Activated naive CD8-positive, alpha-beta T cell treated with anti-CD3 and anti-CD28 coated beads for 36 hours (primary cell): Measurements from ENCODE around the gene CRYBA1. TPM values are rescaled to one million over a fixed set of nuclear protein-coding genes. Genes with fewer than 3 reads are reported as not detected.
"Not testable (repeated sequence)": the region's sequence is repeated elsewhere in the genome, so short reads cannot be mapped to it uniquely, and the experiment has no call there.

Experiments used
- DNase-seq: peaks from one replicate; pipeline ENCODE4 v3.0.0; 2021
- H3K27ac Mint-ChIP-seq: one replicate; pipeline ENCODE4 v1.8.0; 2022; ENCODE audit warnings: mild to moderate bottlenecking, moderate library complexity, mixed read lengths
- H3K27me3 Mint-ChIP-seq: one replicate; pipeline ENCODE4 v1.8.0; 2022; ENCODE audit warnings: mild to moderate bottlenecking, mixed read lengths
- H3K36me3 Mint-ChIP-seq: one replicate; pipeline ENCODE4 v1.8.0; 2021; ENCODE audit warnings: mild to moderate bottlenecking, mixed read lengths
- H3K4me1 Mint-ChIP-seq: one replicate; pipeline ENCODE4 v1.8.0; 2021; ENCODE audit warnings: mixed read lengths
- H3K4me3 Mint-ChIP-seq: one replicate; pipeline ENCODE4 v1.8.0; 2022; ENCODE audit warnings: mild to moderate bottlenecking, moderate library complexity, mixed read lengths
- H3K9me3 Mint-ChIP-seq: one replicate; pipeline ENCODE4 v1.8.0; 2022; ENCODE audit warnings: mixed read lengths
- total RNA-seq, 2 experiments: library from RNA; stranded (reverse); gene quantifications; one replicate each; pipeline ENCODE4 v1.2.3, GENCODE V29; 2021

CRYBA1 gene
- total RNA-seq, 2 experiments from 2014 or later, result not detected

GRCh38 chr17:29219378-29220047 is 27.1 kb upstream of the CRYBA1 start:
- Mint-ChIP-seq H3K27ac (no peak overlapping the region), H3K27me3 (peaks cover 3% of the 10 kb centered on the region), H3K4me3 (no peak overlapping the region), H3K36me3 (no peaks in the 10 kb centered on the region), H3K9me3 (no peaks in the 10 kb centered on the region), H3K4me1 (peaks cover 4% of the 10 kb centered on the region)
- peak; percentile 64 for DNase-seq

- not testable (repeated sequence) for H3K4me3 Mint-ChIP-seq, H3K36me3 Mint-ChIP-seq, DNase-seq, H3K27ac Mint-ChIP-seq, H3K27me3 Mint-ChIP-seq, H3K4me1 Mint-ChIP-seq, H3K9me3 Mint-ChIP-seq
Observed at GRCh38 chr17:29221338-29221737, 25.3 kb upstream of the CRYBA1 start.

GRCh38 chr17:29225396-29225795 is 21.3 kb upstream of the CRYBA1 start:
- Mint-ChIP-seq H3K4me1 (peaks cover 4% of the 10 kb centered on the region), H3K4me3 (no peak overlapping the region), H3K27me3 (no peaks in the 10 kb centered on the region), H3K36me3 (no peaks in the 10 kb centered on the region), H3K27ac (no peak overlapping the region), H3K9me3 (no peaks in the 10 kb centered on the region)
- DNase-seq, result no peak

GRCh38 chr17:29233301-29233700 is 13.4 kb upstream of the CRYBA1 start:
- H3K4me1 Mint-ChIP-seq, result no peaks in the 10 kb centered on the region
- H3K36me3 Mint-ChIP-seq, result no peaks in the 10 kb centered on the region
- H3K9me3 Mint-ChIP-seq, result no peaks in the 10 kb centered on the region
- no peak overlapping the region for H3K27ac Mint-ChIP-seq
- DNase-seq, result no peak
- H3K27me3 Mint-ChIP-seq, result no peaks in the 10 kb centered on the region
- no peak overlapping the region for H3K4me3 Mint-ChIP-seq

- not testable (repeated sequence) for H3K4me1 Mint-ChIP-seq, DNase-seq, H3K27ac Mint-ChIP-seq, H3K27me3 Mint-ChIP-seq, H3K36me3 Mint-ChIP-seq, H3K4me3 Mint-ChIP-seq, H3K9me3 Mint-ChIP-seq
Observed at GRCh38 chr17:29234972-29235371, 11.7 kb upstream of the CRYBA1 start.

GRCh38 chr17:29235904-29236303 is 10.8 kb upstream of the CRYBA1 start:
- H3K9me3 Mint-ChIP-seq, result no peaks in the 10 kb centered on the region
- H3K27me3 Mint-ChIP-seq, result no peaks in the 10 kb centered on the region
- H3K4me3 Mint-ChIP-seq, result no peak overlapping the region
- no peaks in the 10 kb centered on the region for H3K36me3 Mint-ChIP-seq
- no peak for DNase-seq
- H3K4me1 Mint-ChIP-seq, result peaks cover 2% of the 10 kb centered on the region
- no peak overlapping the region for H3K27ac Mint-ChIP-seq

- Mint-ChIP-seq H3K9me3 (no peaks in the 10 kb centered on the region), H3K27me3 (no peaks in the 10 kb centered on the region), H3K27ac (no peak overlapping the region), H3K4me1 (peaks cover 3% of the 10 kb centered on the region), H3K36me3 (no peaks in the 10 kb centered on the region), H3K4me3 (no peak overlapping the region)
- no peak for DNase-seq
Observed at GRCh38 chr17:29237476-29238132, 9.1 kb upstream of the CRYBA1 start.

GRCh38 chr17:29238133-29238850 is 8.4 kb upstream of the CRYBA1 start:
- Mint-ChIP-seq H3K27ac (no peak overlapping the region), H3K27me3 (no peaks in the 10 kb centered on the region), H3K4me1 (peaks cover 3% of the 10 kb centered on the region), H3K4me3 (no peak overlapping the region), H3K36me3 (no peaks in the 10 kb centered on the region), H3K9me3 (no peaks in the 10 kb centered on the region)
- no peak for DNase-seq

GRCh38 chr17:29240477-29240876 is 6.2 kb upstream of the CRYBA1 start:
- Mint-ChIP-seq H3K9me3 (no peaks in the 10 kb centered on the region), H3K36me3 (no peaks in the 10 kb centered on the region), H3K4me3 (no peak overlapping the region), H3K27me3 (no peaks in the 10 kb centered on the region), H3K4me1 (peaks cover 3% of the 10 kb centered on the region), H3K27ac (no peak overlapping the region)
- no peak for DNase-seq

- H3K27ac Mint-ChIP-seq, result no peak overlapping the region
- no peak overlapping the region for H3K4me3 Mint-ChIP-seq
Observed at GRCh38 chr17:29240968-29241963, 5.4 kb upstream of the CRYBA1 start.

GRCh38 chr17:29242051-29242450 is 4.6 kb upstream of the CRYBA1 start:
- no peak for DNase-seq
- no peaks in the 10 kb centered on the region for H3K9me3 Mint-ChIP-seq
- no peak overlapping the region for H3K4me3 Mint-ChIP-seq
- H3K4me1 Mint-ChIP-seq, result peaks cover 3% of the 10 kb centered on the region
- no peaks in the 10 kb centered on the region for H3K36me3 Mint-ChIP-seq
- no peak overlapping the region for H3K27ac Mint-ChIP-seq
- H3K27me3 Mint-ChIP-seq, result no peaks in the 10 kb centered on the region

More at GRCh38 chr17:29240968-29241963, 5.4 kb upstream of the CRYBA1 start:
- Mint-ChIP-seq H3K36me3 (no peaks in the 10 kb centered on the region), H3K9me3 (no peaks in the 10 kb centered on the region), H3K4me1 (peaks cover 3% of the 10 kb centered on the region), H3K27me3 (no peaks in the 10 kb centered on the region)
- no peak for DNase-seq

GRCh38 chr17:29242790-29243189 is 3.9 kb upstream of the CRYBA1 start:
- no peak overlapping the region for H3K4me3 Mint-ChIP-seq
- H3K27me3 Mint-ChIP-seq, result no peaks in the 10 kb centered on the region
- peaks cover 3% of the 10 kb centered on the region for H3K4me1 Mint-ChIP-seq
- no peaks in the 10 kb centered on the region for H3K9me3 Mint-ChIP-seq
- H3K36me3 Mint-ChIP-seq, result no peaks in the 10 kb centered on the region
- H3K27ac Mint-ChIP-seq, result no peak overlapping the region
- no peak for DNase-seq

- H3K27me3 Mint-ChIP-seq, result no peaks in the 10 kb centered on the region
- H3K27ac Mint-ChIP-seq, result no peak overlapping the region
- no peak overlapping the region for H3K4me3 Mint-ChIP-seq
- H3K36me3 Mint-ChIP-seq, result no peaks in the 10 kb centered on the region
- DNase-seq, result no peak
- H3K4me1 Mint-ChIP-seq, result peaks cover 3% of the 10 kb centered on the region
- no peaks in the 10 kb centered on the region for H3K9me3 Mint-ChIP-seq
Observed at GRCh38 chr17:29243792-29244191, 2.9 kb upstream of the CRYBA1 start.

GRCh38 chr17:29245401-29245800 is 1.3 kb upstream of the CRYBA1 start:
- no peak overlapping the region for H3K4me3 Mint-ChIP-seq
- H3K36me3 Mint-ChIP-seq, result no peaks in the 10 kb centered on the region

GRCh38 chr17:29247219-29247618 is 560 bp downstream of the CRYBA1 start:
- H3K27me3 Mint-ChIP-seq, result no peaks in the 10 kb centered on the region
- no peaks in the 10 kb centered on the region for H3K9me3 Mint-ChIP-seq
- no peak for DNase-seq
- H3K4me3 Mint-ChIP-seq, result no peak overlapping the region
- peaks cover 5% of the 10 kb centered on the region for H3K4me1 Mint-ChIP-seq
- no peak overlapping the region for H3K27ac Mint-ChIP-seq
- H3K36me3 Mint-ChIP-seq, result no peaks in the 10 kb centered on the region

More at GRCh38 chr17:29245401-29245800, 1.3 kb upstream of the CRYBA1 start:
- DNase-seq, result no peak
- no peaks in the 10 kb centered on the region for H3K27me3 Mint-ChIP-seq
- H3K4me1 Mint-ChIP-seq, result peaks cover 3% of the 10 kb centered on the region
- H3K9me3 Mint-ChIP-seq, result no peaks in the 10 kb centered on the region
- H3K27ac Mint-ChIP-seq, result no peak overlapping the region
